HepG2 (cell line): ENCODE data around the gene WDR82. TPM values are rescaled to one million over a fixed set of nuclear protein-coding genes. Genes with fewer than 3 reads are reported as not detected.

Experiments
- ATF7 ChIP-seq, 2 experiments: fragments of 450-650 bp in 1 of 2; sonication (generic) in 1 of 2; formaldehyde crosslinking in 1 of 2; IDR thresholded peaks; 2 replicates each; pipeline versions ENCODE4 v1.4.0 to v1.6.1; 2016 to 2020; ENCODE audit warnings: antibody characterized with exemption in 1 of 2, mild to moderate bottlenecking in 1 of 2, missing genetic modification reagents in 1 of 2
- CEBPZ ChIP-seq: IDR thresholded peaks from 2 replicates; pipeline ENCODE4 v1.6.1; 2012; ENCODE audit warnings: low read length, improper control_type of control experiment
- ELF4 ChIP-seq: sonication (generic); formaldehyde crosslinking; IDR thresholded peaks from 2 replicates; pipeline ENCODE4 v1.5.0; 2020; ENCODE audit warnings: missing genetic modification reagents, mild to moderate bottlenecking, moderate library complexity, borderline replicate concordance
- FOXM1 ChIP-seq: sonication (generic); formaldehyde crosslinking; IDR thresholded peaks from 2 replicates; pipeline ENCODE4 v1.5.0; 2020; ENCODE audit warnings: missing genetic modification reagents
- FOXP4 ChIP-seq: sonication (generic); formaldehyde crosslinking; IDR thresholded peaks from 2 replicates; pipeline ENCODE4 v1.4.0; 2020; ENCODE audit warnings: missing genetic modification reagents
- IKZF1 ChIP-seq: fragments of 450-650 bp; IDR thresholded peaks from 2 replicates; pipeline ENCODE4 v1.7.1; 2016
- NRL ChIP-seq: sonication (generic); formaldehyde crosslinking; IDR thresholded peaks from 2 replicates; pipeline ENCODE4 v1.5.0; 2020; ENCODE audit warnings: missing genetic modification reagents, mild to moderate bottlenecking, moderate library complexity, borderline replicate concordance
- RERE ChIP-seq: IDR thresholded peaks from 2 replicates; pipeline ENCODE4 v1.6.1; 2016; ENCODE audit warnings: low read depth, missing genetic modification reagents, missing compliant biosample characterization
- ZNF20 ChIP-seq: sonication (generic); formaldehyde crosslinking; IDR thresholded peaks from 2 replicates; pipeline ENCODE4 v1.4.0; 2020; ENCODE audit warnings: mild to moderate bottlenecking, moderate library complexity, missing genetic modification reagents
- ZNF430 ChIP-seq: sonication (generic); formaldehyde crosslinking; IDR thresholded peaks from 2 replicates; pipeline ENCODE4 v1.9.0; 2021; ENCODE audit warnings: mild to moderate bottlenecking, missing genetic modification reagents
- ZNF75D ChIP-seq: sonication (generic); formaldehyde crosslinking; IDR thresholded peaks from 2 replicates; pipeline ENCODE4 v1.8.1; 2023; ENCODE audit warnings: missing genetic modification reagents, mild to moderate bottlenecking, borderline replicate concordance
- ZNF761 ChIP-seq: sonication (generic); formaldehyde crosslinking; conservative IDR thresholded peaks from 2 replicates; pipeline ENCODE4 v1.4.0; 2020; ENCODE audit warnings: mild to moderate bottlenecking, missing genetic modification reagents
- ZNF839 ChIP-seq: sonication (generic); formaldehyde crosslinking; IDR thresholded peaks from 2 replicates; pipeline ENCODE4 v1.4.0; 2020; ENCODE audit warnings: missing genetic modification reagents, mild to moderate bottlenecking, borderline replicate concordance
- polyA plus RNA-seq, 8 experiments: library from polyadenylated mRNA; depleted of rRNA in 3 of 8; stranded (reverse) in 7 of 8; unstranded in 1 of 8; fragments of >200 nt; fragmentation: Illumina TruSeq in 4 of 8; extraction: Trizol in 4 of 8; gene quantifications; 2 replicates each; pipeline versions ENCODE4 v1.2.1 to v1.2.3, GENCODE V29; 2011 to 2016; ENCODE audit warnings: low read depth in 4 of 8, missing spikeins in 1 of 8, mixed read lengths in 1 of 8; ENCODE audit not compliant: insufficient read depth in 1 of 8
- total RNA-seq, 5 experiments: library from RNA; depleted of rRNA; stranded (reverse); fragments of >200 nt; fragmentation: Illumina TruSeq; extraction: Trizol; gene quantifications; 2 replicates each; pipeline ENCODE4 v1.2.3, GENCODE V29; 2016; ENCODE audit warnings: low read depth in 1 of 5
- TF ChIP-seq, protein P1 (sequence below): sonication (generic); formaldehyde crosslinking; IDR thresholded peaks from 2 replicates; pipeline ENCODE4 v1.4.0; 2020; ENCODE audit warnings: missing genetic modification reagents

WDR82 gene
- total and polyA plus RNA-seq, 2 of the 13 experiments (the other 11 are each of a cell fraction or from before 2014, with no cell fraction given) = 39.1 to 59.5 TPM

GRCh38 chr3:52238761-52239701, 39.4 kb downstream of the WDR82 start, which contains the start of gene TWF2 (continued):
- TF ChIP-seq CEBPZ (no peak), ZNF20 (CRISPR knock-in tag) (no peak), ZNF75D (CRISPR knock-in tag) (no peak), ELF4 (CRISPR knock-in tag) (no peak), IKZF1 (no peak), ZNF430 (peak; percentile 84), RERE (CRISPR knock-in tag) (no peak), ATF7 (IDR thresholded peaks at IDR 0.05) (no peak), ATF7 (CRISPR knock-in tag; IDR thresholded peaks at IDR 0.05) (no peak), NRL (CRISPR knock-in tag) (peak; percentile 17; the same call in 1 of the 2 replicates), ZNF839 (CRISPR knock-in tag) (no peak), ZNF761 (CRISPR knock-in tag) (peak; percentile 76; the same call in 1 of the 2 replicates), FOXP4 (CRISPR knock-in tag) (no peak), FOXM1 (CRISPR knock-in tag) (peak; percentile 43; the same call in 1 of the 2 replicates)
- TF ChIP-seq, protein P1, sequence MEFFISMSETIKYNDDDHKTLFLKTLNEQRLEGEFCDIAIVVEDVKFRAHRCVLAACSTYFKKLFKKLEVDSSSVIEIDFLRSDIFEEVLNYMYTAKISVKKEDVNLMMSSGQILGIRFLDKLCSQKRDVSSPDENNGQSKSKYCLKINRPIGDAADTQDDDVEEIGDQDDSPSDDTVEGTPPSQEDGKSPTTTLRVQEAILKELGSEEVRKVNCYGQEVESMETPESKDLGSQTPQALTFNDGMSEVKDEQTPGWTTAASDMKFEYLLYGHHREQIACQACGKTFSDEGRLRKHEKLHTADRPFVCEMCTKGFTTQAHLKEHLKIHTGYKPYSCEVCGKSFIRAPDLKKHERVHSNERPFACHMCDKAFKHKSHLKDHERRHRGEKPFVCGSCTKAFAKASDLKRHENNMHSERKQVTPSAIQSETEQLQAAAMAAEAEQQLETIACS = peak; percentile 84
